HepG2 (cell line): Measurements from ENCODE around the gene PDLIM7. TPM values are rescaled to one million over a fixed set of nuclear protein-coding genes. Genes with fewer than 3 reads are reported as not detected.
A peak's percentile ranks its signal among the peaks of the same experiment; 100 is the strongest.

Experiments
- ATF1 ChIP-seq: IDR thresholded peaks from 2 replicates; pipeline ENCODE4 v1.6.1; 2016; ENCODE audit warnings: mild to moderate bottlenecking, control low read depth
- DNMT1 ChIP-seq: sonication (generic); formaldehyde crosslinking; IDR thresholded peaks from 2 replicates; pipeline ENCODE4 v1.5.1; 2020; ENCODE audit warnings: mild to moderate bottlenecking, missing genetic modification reagents
- KLF11 ChIP-seq: IDR thresholded peaks from 2 replicates; pipeline ENCODE4 v1.6.1; 2016; ENCODE audit warnings: missing compliant biosample characterization
- KLF13 ChIP-seq: sonication (generic); formaldehyde crosslinking; IDR thresholded peaks from 2 replicates; pipeline ENCODE4 v1.4.0; 2020; ENCODE audit warnings: mild to moderate bottlenecking, missing genetic modification reagents
- NPAS2 ChIP-seq: sonication (generic); formaldehyde crosslinking; IDR thresholded peaks from 2 replicates; pipeline ENCODE4 v1.8.0; 2022; ENCODE audit warnings: mild to moderate bottlenecking, missing genetic modification reagents, borderline replicate concordance
- PCBP1 ChIP-seq: fragments of 200-400 bp; formaldehyde crosslinking; IDR thresholded peaks from 2 replicates; pipeline ENCODE4 v1.6.1; 2017; ENCODE audit warnings: mild to moderate bottlenecking, low read depth, low read length, borderline replicate concordance
- SMYD3 ChIP-seq: sonication (generic); formaldehyde crosslinking; IDR thresholded peaks from 2 replicates; pipeline ENCODE4 v1.8.1; 2023; ENCODE audit warnings: mild to moderate bottlenecking, missing genetic modification reagents
- SOX13 ChIP-seq, 3 experiments: fragments of 450-650 bp in 1 of 3; sonication (generic) in 1 of 3; formaldehyde crosslinking in 1 of 3; IDR thresholded peaks in 2 of 3; conservative IDR thresholded peaks in 1 of 3; 2 replicates each; pipeline versions ENCODE4 v1.5.0 to v1.6.1; 2016 to 2020; ENCODE audit warnings: antibody characterized with exemption in 1 of 3, mild to moderate bottlenecking in 1 of 3, missing compliant biosample characterization in 1 of 3, missing genetic modification reagents in 1 of 3, moderate library complexity in 1 of 3
- ZEB1 ChIP-seq: IDR thresholded peaks from 2 replicates; pipeline ENCODE4 v1.6.1; 2012; ENCODE audit warnings: mild to moderate bottlenecking, low read depth, inconsistent platforms; ENCODE audit not compliant: insufficient replicate concordance
- ZFP36 ChIP-seq: fragments of 150-350 bp; IDR thresholded peaks from 2 replicates; pipeline ENCODE4 v1.6.1; 2018; ENCODE audit warnings: borderline replicate concordance, low read length, low read depth; ENCODE audit not compliant: partially characterized antibody
- ZNF260 ChIP-seq: sonication (generic); formaldehyde crosslinking; IDR thresholded peaks from 2 replicates; pipeline ENCODE4 v1.4.0; 2020; ENCODE audit warnings: missing genetic modification reagents, low read depth, mild to moderate bottlenecking, borderline replicate concordance
- ZNF3 ChIP-seq: IDR thresholded peaks from 2 replicates; pipeline ENCODE4 v1.7.0; 2017; ENCODE audit warnings: inconsistent platforms
- ZNF615 ChIP-seq: sonication (generic); formaldehyde crosslinking; IDR thresholded peaks from 2 replicates; pipeline ENCODE4 v1.5.0; 2020; ENCODE audit warnings: mild to moderate bottlenecking, missing genetic modification reagents, borderline replicate concordance
- ZNF83 ChIP-seq: sonication (generic); formaldehyde crosslinking; IDR thresholded peaks from 2 replicates; pipeline ENCODE4 v1.4.0; 2020; ENCODE audit warnings: missing genetic modification reagents, mild to moderate bottlenecking, borderline replicate concordance
- ZSCAN12 ChIP-seq: sonication (generic); formaldehyde crosslinking; IDR thresholded peaks from 2 replicates; pipeline ENCODE4 v1.9.0; 2021; ENCODE audit warnings: mild to moderate bottlenecking, missing genetic modification reagents
- polyA plus RNA-seq, 8 experiments: library from polyadenylated mRNA; depleted of rRNA in 3 of 8; stranded (reverse) in 7 of 8; unstranded in 1 of 8; fragments of >200 nt; fragmentation: Illumina TruSeq in 4 of 8; extraction: Trizol in 4 of 8; gene quantifications; 2 replicates each; pipeline versions ENCODE4 v1.2.1 to v1.2.3, GENCODE V29; 2011 to 2016; ENCODE audit warnings: low read depth in 4 of 8, missing spikeins in 1 of 8, mixed read lengths in 1 of 8; ENCODE audit not compliant: insufficient read depth in 1 of 8
- total RNA-seq, 5 experiments: library from RNA; depleted of rRNA; stranded (reverse); fragments of >200 nt; fragmentation: Illumina TruSeq; extraction: Trizol; gene quantifications; 2 replicates each; pipeline ENCODE4 v1.2.3, GENCODE V29; 2016; ENCODE audit warnings: low read depth in 1 of 5
- TF ChIP-seq, protein P1 (sequence below): sonication (generic); formaldehyde crosslinking; conservative IDR thresholded peaks from 2 replicates; pipeline ENCODE4 v1.5.0; 2020; ENCODE audit warnings: missing genetic modification reagents
- TF ChIP-seq, protein P2 (sequence below): sonication (generic); formaldehyde crosslinking; IDR thresholded peaks from 2 replicates; pipeline ENCODE4 v1.4.0; 2020; ENCODE audit warnings: missing genetic modification reagents
- TF ChIP-seq, protein P3 (sequence below): sonication (generic); formaldehyde crosslinking; IDR thresholded peaks from 2 replicates; pipeline ENCODE4 v1.5.0; 2020; ENCODE audit warnings: mild to moderate bottlenecking, missing genetic modification reagents, borderline replicate concordance
- TF ChIP-seq, protein P4 (sequence below): sonication (generic); formaldehyde crosslinking; IDR thresholded peaks from 2 replicates; pipeline ENCODE4 v1.5.1; 2020; ENCODE audit warnings: missing genetic modification reagents, mild to moderate bottlenecking, borderline replicate concordance
- TF ChIP-seq, protein P5 (sequence below): IDR thresholded peaks from 2 replicates; pipeline ENCODE4 v1.6.1; 2018; ENCODE audit warnings: missing genetic modification reagents, mild to moderate bottlenecking, missing compliant biosample characterization
- TF ChIP-seq, protein P6 (sequence below): sonication (generic); formaldehyde crosslinking; IDR thresholded peaks from 2 replicates; pipeline ENCODE4 v1.5.1; 2020; ENCODE audit warnings: missing genetic modification reagents, mild to moderate bottlenecking, borderline replicate concordance

Gene PDLIM7
- total and polyA plus RNA-seq, 2 of the 13 experiments (the other 11 are each of a cell fraction or from before 2014, with no cell fraction given): 21.1 to 31.3 TPM

DNA sequence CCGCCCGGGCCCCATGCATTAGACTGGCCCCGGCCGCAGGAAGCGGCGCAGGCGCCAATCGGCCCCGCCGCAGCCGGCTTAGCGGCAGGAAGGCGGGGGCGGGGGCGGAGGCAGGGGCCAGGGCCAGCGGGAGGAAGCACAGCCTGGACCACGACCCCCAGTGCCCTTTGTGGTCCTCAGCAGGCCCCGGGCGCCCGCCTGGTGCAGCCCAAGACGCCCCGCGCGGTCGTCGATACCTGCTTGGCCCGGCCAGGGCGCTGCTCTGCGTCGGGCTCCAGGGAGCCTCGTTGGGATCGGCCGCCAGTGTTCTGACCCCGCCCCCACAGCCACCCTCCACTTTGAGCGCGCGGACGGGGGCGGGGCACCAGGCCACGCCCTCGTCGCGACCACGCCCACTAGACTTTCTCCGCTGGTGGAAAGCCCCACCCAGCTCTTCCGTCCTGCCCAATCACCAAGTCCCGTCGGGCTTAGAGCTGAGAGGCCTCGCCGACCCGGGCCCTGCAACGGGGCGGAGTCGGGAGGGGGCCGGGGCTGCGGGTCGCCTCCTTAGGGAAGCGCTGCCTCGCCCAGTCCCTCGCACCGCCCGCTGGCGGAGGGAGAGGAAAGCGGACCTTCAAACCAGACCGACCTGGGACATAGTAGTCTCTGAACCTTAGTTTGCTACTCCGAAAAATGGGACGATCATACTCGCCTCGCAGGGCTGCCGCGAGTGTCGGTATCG is at the start of gene PDLIM7 (continued):
- TF ChIP-seq, protein P1, sequence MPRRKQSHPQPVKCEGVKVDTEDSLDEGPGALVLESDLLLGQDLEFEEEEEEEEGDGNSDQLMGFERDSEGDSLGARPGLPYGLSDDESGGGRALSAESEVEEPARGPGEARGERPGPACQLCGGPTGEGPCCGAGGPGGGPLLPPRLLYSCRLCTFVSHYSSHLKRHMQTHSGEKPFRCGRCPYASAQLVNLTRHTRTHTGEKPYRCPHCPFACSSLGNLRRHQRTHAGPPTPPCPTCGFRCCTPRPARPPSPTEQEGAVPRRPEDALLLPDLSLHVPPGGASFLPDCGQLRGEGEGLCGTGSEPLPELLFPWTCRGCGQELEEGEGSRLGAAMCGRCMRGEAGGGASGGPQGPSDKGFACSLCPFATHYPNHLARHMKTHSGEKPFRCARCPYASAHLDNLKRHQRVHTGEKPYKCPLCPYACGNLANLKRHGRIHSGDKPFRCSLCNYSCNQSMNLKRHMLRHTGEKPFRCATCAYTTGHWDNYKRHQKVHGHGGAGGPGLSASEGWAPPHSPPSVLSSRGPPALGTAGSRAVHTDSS (CRISPR knock-in tag): no peak; the same call in 1 of the 2 replicates
- TF ChIP-seq DNMT1 (CRISPR knock-in tag) (no peak), ATF1 (no peak), KLF11 (CRISPR knock-in tag) (no peak), ZNF83 (no peak), ZFP36 (no peak), SMYD3 (CRISPR knock-in tag) (no peak), PCBP1 (no peak), ZSCAN12 (CRISPR knock-in tag) (no peak), ZNF260 (CRISPR knock-in tag) (no peak), ZNF3 (CRISPR knock-in tag) (no peak), ZEB1 (peak; percentile 29), SOX13 (IDR thresholded peaks at IDR 0.05) (no peak), SOX13 (CRISPR knock-in tag; conservative IDR thresholded peaks at IDR 0.05 in 1 of 2, IDR thresholded peaks at IDR 0.05 in 1 of 2) (no peak), NPAS2 (CRISPR knock-in tag) (no peak), KLF13 (CRISPR knock-in tag) (no peak), ZNF615 (no peak)
- TF ChIP-seq, protein P2, sequence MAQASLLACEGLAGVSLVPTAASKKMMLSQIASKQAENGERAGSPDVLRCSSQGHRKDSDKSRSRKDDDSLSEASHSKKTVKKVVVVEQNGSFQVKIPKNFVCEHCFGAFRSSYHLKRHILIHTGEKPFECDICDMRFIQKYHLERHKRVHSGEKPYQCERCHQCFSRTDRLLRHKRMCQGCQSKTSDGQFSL (CRISPR knock-in tag): no peak
- TF ChIP-seq, protein P3, sequence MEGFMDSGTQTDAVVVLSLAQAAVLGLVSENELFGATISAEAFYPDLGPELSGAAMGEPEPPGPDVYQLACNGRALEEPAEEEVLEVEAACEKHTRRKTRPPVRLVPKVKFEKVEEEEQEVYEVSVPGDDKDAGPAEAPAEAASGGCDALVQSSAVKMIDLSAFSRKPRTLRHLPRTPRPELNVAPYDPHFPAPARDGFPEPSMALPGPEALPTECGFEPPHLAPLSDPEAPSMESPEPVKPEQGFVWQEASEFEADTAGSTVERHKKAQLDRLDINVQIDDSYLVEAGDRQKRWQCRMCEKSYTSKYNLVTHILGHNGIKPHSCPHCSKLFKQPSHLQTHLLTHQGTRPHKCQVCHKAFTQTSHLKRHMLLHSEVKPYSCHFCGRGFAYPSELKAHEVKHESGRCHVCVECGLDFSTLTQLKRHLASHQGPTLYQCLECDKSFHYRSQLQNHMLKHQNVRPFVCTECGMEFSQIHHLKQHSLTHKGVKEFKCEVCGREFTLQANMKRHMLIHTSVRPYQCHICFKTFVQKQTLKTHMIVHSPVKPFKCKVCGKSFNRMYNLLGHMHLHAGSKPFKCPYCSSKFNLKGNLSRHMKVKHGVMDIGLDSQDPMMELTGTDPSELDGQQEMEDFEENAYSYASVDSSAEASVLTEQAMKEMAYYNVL (CRISPR knock-in tag): 0 out of 2 replicates have a peak, but pooled peaks have one; percentile 54
- TF ChIP-seq, protein P4, sequence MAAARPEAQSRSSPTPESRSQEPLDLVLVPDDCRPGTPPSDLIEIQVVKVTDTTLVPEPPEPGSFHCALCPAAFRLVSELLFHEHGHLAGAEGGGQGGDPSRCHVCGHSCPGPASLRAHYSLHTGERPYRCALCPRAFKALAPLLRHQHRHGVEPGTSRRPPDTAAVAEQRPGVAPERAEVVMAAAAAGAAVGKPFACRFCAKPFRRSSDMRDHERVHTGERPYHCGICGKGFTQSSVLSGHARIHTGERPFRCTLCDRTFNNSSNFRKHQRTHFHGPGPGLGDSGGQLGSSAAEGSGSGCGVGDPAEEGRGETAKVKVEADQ: no peak
- TF ChIP-seq, protein P5, sequence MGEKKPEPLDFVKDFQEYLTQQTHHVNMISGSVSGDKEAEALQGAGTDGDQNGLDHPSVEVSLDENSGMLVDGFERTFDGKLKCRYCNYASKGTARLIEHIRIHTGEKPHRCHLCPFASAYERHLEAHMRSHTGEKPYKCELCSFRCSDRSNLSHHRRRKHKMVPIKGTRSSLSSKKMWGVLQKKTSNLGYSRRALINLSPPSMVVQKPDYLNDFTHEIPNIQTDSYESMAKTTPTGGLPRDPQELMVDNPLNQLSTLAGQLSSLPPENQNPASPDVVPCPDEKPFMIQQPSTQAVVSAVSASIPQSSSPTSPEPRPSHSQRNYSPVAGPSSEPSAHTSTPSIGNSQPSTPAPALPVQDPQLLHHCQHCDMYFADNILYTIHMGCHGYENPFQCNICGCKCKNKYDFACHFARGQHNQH (CRISPR knock-in tag): peak; percentile 68
- TF ChIP-seq, protein P6, sequence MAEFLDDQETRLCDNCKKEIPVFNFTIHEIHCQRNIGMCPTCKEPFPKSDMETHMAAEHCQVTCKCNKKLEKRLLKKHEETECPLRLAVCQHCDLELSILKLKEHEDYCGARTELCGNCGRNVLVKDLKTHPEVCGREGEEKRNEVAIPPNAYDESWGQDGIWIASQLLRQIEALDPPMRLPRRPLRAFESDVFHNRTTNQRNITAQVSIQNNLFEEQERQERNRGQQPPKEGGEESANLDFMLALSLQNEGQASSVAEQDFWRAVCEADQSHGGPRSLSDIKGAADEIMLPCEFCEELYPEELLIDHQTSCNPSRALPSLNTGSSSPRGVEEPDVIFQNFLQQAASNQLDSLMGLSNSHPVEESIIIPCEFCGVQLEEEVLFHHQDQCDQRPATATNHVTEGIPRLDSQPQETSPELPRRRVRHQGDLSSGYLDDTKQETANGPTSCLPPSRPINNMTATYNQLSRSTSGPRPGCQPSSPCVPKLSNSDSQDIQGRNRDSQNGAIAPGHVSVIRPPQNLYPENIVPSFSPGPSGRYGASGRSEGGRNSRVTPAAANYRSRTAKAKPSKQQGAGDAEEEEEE (CRISPR knock-in tag): no peak
